Calu3 (cell line): ENCODE measurements around the gene PTPRO. TPM values are rescaled to one million over a fixed set of nuclear protein-coding genes. Genes with fewer than 3 reads are reported as not detected.

Experiments used
- BruUV-seq: library from RNA; stranded (reverse); fragments of 400-500 nt; replicated peaks from 2 replicates; lab custom pipeline; 2021; lab: Mats Ljungman, UMichigan
- CTCF ChIA-PET: fragments of 300-600 bp; sonication (Branson Sonifier 250); formaldehyde crosslinking; loops from one replicate; lab custom pipeline; 2022; ENCODE audit warnings: antibody characterized with exemption; lab: Charles Lee
- DNase-seq: peaks from one replicate; pipeline ENCODE4 v3.0.0; 2022
- H3K27ac Mint-ChIP-seq: one replicate; pipeline ENCODE4 v1.8.0; 2022; ENCODE audit warnings: mixed read lengths; ENCODE audit not compliant: unreplicated experiment
- H3K27me3 Mint-ChIP-seq: one replicate; pipeline ENCODE4 v1.8.0; 2022; ENCODE audit warnings: mixed read lengths; ENCODE audit not compliant: unreplicated experiment
- H3K36me3 Mint-ChIP-seq: one replicate; pipeline ENCODE4 v1.8.0; 2022; ENCODE audit warnings: mild to moderate bottlenecking, moderate library complexity, mixed read lengths; ENCODE audit not compliant: insufficient read depth, unreplicated experiment
- H3K4me1 Mint-ChIP-seq: one replicate; pipeline ENCODE4 v1.8.0; 2022; ENCODE audit warnings: mild to moderate bottlenecking, low read depth, mixed read lengths; ENCODE audit not compliant: unreplicated experiment
- H3K4me3 Mint-ChIP-seq: one replicate; pipeline ENCODE4 v1.8.0; 2022; ENCODE audit warnings: mild to moderate bottlenecking, low read depth, moderate library complexity, mixed read lengths; ENCODE audit not compliant: unreplicated experiment
- H3K9me3 Mint-ChIP-seq: one replicate; pipeline ENCODE4 v1.8.0; 2022; ENCODE audit warnings: low read depth, mixed read lengths; ENCODE audit not compliant: unreplicated experiment
- CTCF ChIP-seq: fragments of 200-600 bp; IDR thresholded peaks from one replicate; pipeline ENCODE4 v1.8.0; 2022; ENCODE audit warnings: antibody characterized with exemption; ENCODE audit not compliant: unreplicated experiment
- intact Hi-C: fragments of 100-400 bp; cut with micrococcal nuclease; formaldehyde crosslinking; loops from one replicate; pipeline ENCODE4 v1.10.0; 2022; ENCODE audit not compliant: unreplicated experiment
- total RNA-seq: library from RNA; stranded (reverse); gene quantifications from 2 replicates; pipeline ENCODE4 v1.2.3, GENCODE V29; 2022

PTPRO gene
- total RNA-seq, 1 experiment from 2014 or later = not detected

GRCh38 chr12:15563663-15564062, 241.4 kb downstream of the PTPRO start:
- CTCF ChIA-PET = interaction anchor here (1.2 kb wide), 1 partner anchor 21 kb away, joined by 4 read pairs; no protein-coding TSS in a partner anchor
- no peaks in the 10 kb centered on the region for H3K9me3 Mint-ChIP-seq
- TF ChIP-seq CTCF = no peak
- no peaks in the 10 kb centered on the region for H3K27me3 Mint-ChIP-seq
- no peaks in the 10 kb centered on the region for H3K4me1 Mint-ChIP-seq
- peak overlapping the region; percentile 12 for H3K4me3 Mint-ChIP-seq
- intact Hi-C loops = no loop called here
- peak; percentile 4 for DNase-seq
- no TSS peak for BruUV-seq
- no peak overlapping the region for H3K27ac Mint-ChIP-seq
- no peaks in the 10 kb centered on the region for H3K36me3 Mint-ChIP-seq

- Mint-ChIP-seq H3K36me3 (peaks cover 7% of the 10 kb centered on the region), H3K27ac (no peak overlapping the region), H3K9me3 (no peaks in the 10 kb centered on the region), H3K4me3 (no peak overlapping the region), H3K27me3 (no peaks in the 10 kb centered on the region), H3K4me1 (no peaks in the 10 kb centered on the region)
- no TSS peak for BruUV-seq
- CTCF ChIA-PET = interaction anchor here (1.7 kb wide), 1 partner anchor 10 kb away, joined by 4 read pairs; no protein-coding TSS in a partner anchor
- DNase-seq = no peak
- no peak for TF ChIP-seq CTCF
- intact Hi-C loops = no loop called here
Observed at GRCh38 chr12:15574353-15574752, 252.0 kb downstream of the PTPRO start.

GRCh38 chr12:15575671-15576541, 253.6 kb downstream of the PTPRO start:
- no peaks in the 10 kb centered on the region for H3K9me3 Mint-ChIP-seq
- peaks cover 6% of the 10 kb centered on the region for H3K36me3 Mint-ChIP-seq
- H3K27me3 Mint-ChIP-seq = no peaks in the 10 kb centered on the region
- H3K4me1 Mint-ChIP-seq = no peaks in the 10 kb centered on the region
- CTCF ChIA-PET = no interaction called here
- DNase-seq = no peak
- no TSS peak for BruUV-seq
- no peak overlapping the region for H3K27ac Mint-ChIP-seq
- no peak for TF ChIP-seq CTCF
- intact Hi-C loops = no loop called here
- H3K4me3 Mint-ChIP-seq = no peak overlapping the region

GRCh38 chr12:15580431-15580830, 258.1 kb downstream of the PTPRO start:
- Mint-ChIP-seq H3K4me1 (no peaks in the 10 kb centered on the region), H3K27ac (no peak overlapping the region), H3K27me3 (no peaks in the 10 kb centered on the region), H3K36me3 (no peaks in the 10 kb centered on the region), H3K4me3 (no peak overlapping the region), H3K9me3 (no peaks in the 10 kb centered on the region)
- TF ChIP-seq CTCF = no peak
- DNase-seq = no peak
- no TSS peak for BruUV-seq
- CTCF ChIA-PET = interaction anchor here (0.7 kb wide), 2 partner anchors 200 to 567 kb away, joined by 4 read pairs; no protein-coding TSS in a partner anchor
- intact Hi-C loops = no loop called here
